ENCODE results near the gene PTPA. TPM values are rescaled to one million over a fixed set of nuclear protein-coding genes. Genes with fewer than 3 reads are reported as not detected.
A peak's percentile ranks its signal among the peaks of the same experiment; 100 is the strongest.

Gene PTPA
- total and polyA plus RNA-seq, 2 of the 4 experiments (the other 2 are of a cell fraction), result 124 to 149 TPM

GRCh38 chr9:129143031-129143927 is 32.1 kb downstream of the PTPA start:
- Histone ChIP-seq H3K18ac (ENCODE audit: low read depth, low read length) (peak overlapping the region; percentile 73), H3K4ac (ENCODE audit: low read depth, low read length) (peak overlapping the region; percentile 99), H4K20me1 (ENCODE audit: insufficient read depth, low read length) (no peaks in the 10 kb centered on the region; the same call in 1 of the 2 replicates), H3K9me1 (ENCODE audit: insufficient read depth, low read length) (peaks cover 13% of the 10 kb centered on the region), H3K27me3 (ENCODE audit: control insufficient read depth, insufficient read depth, low read length) (no peaks in the 10 kb centered on the region), H2BK15ac (ENCODE audit: low read depth, low read length) (peak overlapping the region; percentile 93; the same call in 2 of the 3 replicates), H3K36me3 (ENCODE audit: control insufficient read depth, insufficient read depth, low read length) (peaks cover 18% of the 10 kb centered on the region), H4K91ac (ENCODE audit: insufficient read depth, low read depth, low read length) (peak overlapping the region; percentile 100), H2BK20ac (ENCODE audit: low read depth, low read length) (peak overlapping the region; percentile 84), H4K5ac (ENCODE audit: low read depth, low read length) (peak overlapping the region; percentile 71), H2AK5ac (ENCODE audit: low read depth, low read length) (peak overlapping the region; percentile 91), H3K9ac (ENCODE audit: low read depth, low read length) (peak overlapping the region; percentile 69), H3K79me1 (ENCODE audit: low read depth in 1 of 2, low read length in 2 of 2) (peaks cover 5 to 60% of the 10 kb centered on the region in 2 experiments; a peak in 3 of 4 replicates), H3K14ac (replicated peaks; ENCODE audit: low read depth, low read length) (peak overlapping the region; percentile 97), H2AK9ac (replicated peaks; ENCODE audit: low read depth, low read length, poor library complexity) (peak overlapping the region; percentile 79), H3K4me2 (ENCODE audit: low read depth, low read length) (peak overlapping the region; percentile 34), H4K8ac (ENCODE audit: low read depth in 2 of 2, low read length in 2 of 2) (peak overlapping the region; percentile 89 to 99), H3K56ac (ENCODE audit: extremely low read depth, insufficient read depth, low read length) (peak overlapping the region; percentile 80), H3K23ac (ENCODE audit: low read depth, low read length) (peak overlapping the region; percentile 95), H2BK5ac (ENCODE audit: low read depth, low read length, poor library complexity, severe bottlenecking) (peak overlapping the region; percentile 99), H2AFZ (replicated peaks; ENCODE audit: low read length, poor library complexity) (peak overlapping the region; percentile 9), H3K9me3 (ENCODE audit: control insufficient read depth, insufficient read depth, low read length) (no peaks in the 10 kb centered on the region), H2BK120ac (ENCODE audit: low read depth, low read length) (peak overlapping the region; percentile 92), H3K27ac (ENCODE audit: insufficient read depth, low read length) (peak overlapping the region; percentile 98), H3K4me3 (ENCODE audit: insufficient read depth, low read depth, low read length) (no peak overlapping the region), H3K4me1 (ENCODE audit: control insufficient read depth, insufficient read depth, low read length) (peaks cover 67% of the 10 kb centered on the region)
- CTCF ChIA-PET, result interaction anchor here (0.6 to 3.1 kb wide), 17 partner anchors 11 to 606 kb away, joined by 3 to 18 read pairs (median 4); partner anchors contain the start of gene NTMT1
- peak; percentile 92 for DNase-seq
- ATAC-seq (ENCODE audit: low read depth), result peak; percentile 13
- in situ Hi-C loops (cut with MboI; ENCODE audit: low sequenced_read_pairs), result no loop called here
- dilution Hi-C loops (cut with HindIII; ENCODE audit: low sequenced_read_pairs, unreplicated experiment), result no loop called here
- 5% methylated on average over 4 of the region's 14 CpGs; no CpG with 5 or more reads in 1 of the 2 experiments for WGBS, 2 experiments (ENCODE audit: extremely low coverage in 2 of 2, insufficient read length in 1 of 2)
- intact Hi-C loops (cut with micrococcal nuclease), result loop anchor here (1.0 to 2.0 kb wide), 3 partner anchors 24 to 191 kb away; no protein-coding TSS in a partner anchor
- POLR2A ChIA-PET (ENCODE audit: unreplicated experiment), result interaction anchor here (0.6 to 1.8 kb wide), 8 partner anchors 31 to 466 kb away, joined by 3 to 12 read pairs (median 4); no protein-coding TSS in a partner anchor
- BruUV-seq (replicated peaks), result no TSS peak
- TF ChIP-seq SMC3 (IDR thresholded peaks at IDR 0.05; ENCODE audit: low read depth, low read length) (peak; percentile 72), MAFK (IDR thresholded peaks at IDR 0.05; ENCODE audit: low read depth, low read length) (no peak), CHD1 (IDR thresholded peaks at IDR 0.05; ENCODE audit: low read depth, low read length) (no peak), BHLHE40 (IDR thresholded peaks at IDR 0.05; ENCODE audit: low read depth, low read length) (peak; percentile 7; the same call in 1 of the 2 replicates), MAZ (IDR thresholded peaks at IDR 0.05; ENCODE audit: borderline replicate concordance, low read depth, low read length) (peak; percentile 80; the same call in 1 of the 2 replicates), RAD21 (IDR thresholded peaks at IDR 0.05; ENCODE audit: low read length) (peak; percentile 71), CEBPB (IDR thresholded peaks at IDR 0.05; ENCODE audit: low read depth, low read length) (no peak), FOS (IDR thresholded peaks at IDR 0.05; ENCODE audit: low read depth, low read length) (no peak), POLR2A (IDR thresholded peaks at IDR 0.05; ENCODE audit: low read depth, low read length) (no peak; the same call in 1 of the 2 replicates), MXI1 (IDR thresholded peaks at IDR 0.05; ENCODE audit: borderline replicate concordance, low read depth, low read length) (no peak), NFE2L2 (IDR thresholded peaks at IDR 0.05; ENCODE audit: low read depth, low read length) (no peak), RFX5 (IDR thresholded peaks at IDR 0.05; ENCODE audit: low read depth, low read length) (no peak), RCOR1 (IDR thresholded peaks at IDR 0.05; ENCODE audit: insufficient replicate concordance, low read length) (peak; percentile 64)
- TF ChIP-seq, protein P1, sequence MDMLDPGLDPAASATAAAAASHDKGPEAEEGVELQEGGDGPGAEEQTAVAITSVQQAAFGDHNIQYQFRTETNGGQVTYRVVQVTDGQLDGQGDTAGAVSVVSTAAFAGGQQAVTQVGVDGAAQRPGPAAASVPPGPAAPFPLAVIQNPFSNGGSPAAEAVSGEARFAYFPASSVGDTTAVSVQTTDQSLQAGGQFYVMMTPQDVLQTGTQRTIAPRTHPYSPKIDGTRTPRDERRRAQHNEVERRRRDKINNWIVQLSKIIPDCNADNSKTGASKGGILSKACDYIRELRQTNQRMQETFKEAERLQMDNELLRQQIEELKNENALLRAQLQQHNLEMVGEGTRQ (IDR thresholded peaks at IDR 0.05; ENCODE audit: low read depth, low read length), result no peak
- TF ChIP-seq, protein P2, sequence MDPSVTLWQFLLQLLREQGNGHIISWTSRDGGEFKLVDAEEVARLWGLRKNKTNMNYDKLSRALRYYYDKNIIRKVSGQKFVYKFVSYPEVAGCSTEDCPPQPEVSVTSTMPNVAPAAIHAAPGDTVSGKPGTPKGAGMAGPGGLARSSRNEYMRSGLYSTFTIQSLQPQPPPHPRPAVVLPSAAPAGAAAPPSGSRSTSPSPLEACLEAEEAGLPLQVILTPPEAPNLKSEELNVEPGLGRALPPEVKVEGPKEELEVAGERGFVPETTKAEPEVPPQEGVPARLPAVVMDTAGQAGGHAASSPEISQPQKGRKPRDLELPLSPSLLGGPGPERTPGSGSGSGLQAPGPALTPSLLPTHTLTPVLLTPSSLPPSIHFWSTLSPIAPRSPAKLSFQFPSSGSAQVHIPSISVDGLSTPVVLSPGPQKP (IDR thresholded peaks at IDR 0.05; ENCODE audit: borderline replicate concordance, low read depth, low read length), result no peak

Data from IMR-90 (cell line).